ENCODE results near the gene EMILIN1. TPM values are rescaled to one million over a fixed set of nuclear protein-coding genes. Genes with fewer than 3 reads are reported as not detected.

EMILIN1 gene
- polyA plus RNA-seq, 1 of the 3 experiments (the other 2 are of a cell fraction): 286 TPM

GRCh38 chr2:27088634-27089033 lies 10.2 kb downstream of the EMILIN1 start:
- H3K27me3 ChIP-seq (ENCODE audit: insufficient read depth): no peaks in the 10 kb centered on the region
- no peak for DNase-seq
- H3K4me2 ChIP-seq: no peak overlapping the region
- WGBS (ENCODE audit: low lambda C conversion rate): 91% methylated on average over 6 of the region's 6 CpGs
- no peak overlapping the region for H2AFZ ChIP-seq (ENCODE audit: low read depth)
- no peaks in the 10 kb centered on the region for H3K9me2 ChIP-seq
- no peaks in the 10 kb centered on the region for H3K79me2 ChIP-seq (ENCODE audit: insufficient read depth)
- peaks cover 0 to 15% of the 10 kb centered on the region in 2 experiments for H3K36me3 ChIP-seq (replicated peaks in 1 of 2; ENCODE audit: control insufficient read depth in 1 of 2, insufficient read depth in 2 of 2, low read length in 1 of 2)
- no peak overlapping the region for H3K27ac ChIP-seq (ENCODE audit: low read depth in 2 of 2, low read length in 1 of 2)
- no peaks in the 10 kb centered on the region for H3K9me3 ChIP-seq
- CTCF ChIA-PET: interaction anchor here (0.6 to 14.6 kb wide), 14 partner anchors 9 to 243 kb away, joined by 3 to 227 read pairs (median 15); partner anchors contain the start of genes AGBL5 and OST4
- H3F3A ChIP-seq (replicated peaks; ENCODE audit: insufficient read depth): peaks cover 7% of the 10 kb centered on the region
- H4K20me1 ChIP-seq (ENCODE audit: insufficient read depth): peaks cover 3% of the 10 kb centered on the region; the same call in 1 of the 2 replicates
- H3K4me1 ChIP-seq (ENCODE audit: control insufficient read depth in 1 of 2, insufficient read depth in 2 of 2, low read depth in 1 of 2, low read length in 1 of 2): peaks cover 6 to 32% of the 10 kb centered on the region in 2 experiments; a peak in 3 of 4 replicates
- no peak overlapping the region for H3K9ac ChIP-seq
- POLR2A ChIA-PET: interaction anchor here (1.0 to 2.6 kb wide), 4 partner anchors 10 to 103 kb away, joined by 3 to 18 read pairs (median 7); partner anchors contain the start of genes EMILIN1 and OST4
- no peak overlapping the region for H3K4me3 ChIP-seq (ENCODE audit: low read depth in 2 of 2, low read length in 1 of 2)
- TF ChIP-seq RAD21 (IDR thresholded peaks at IDR 0.05; ENCODE audit: low read length): no peak
- TF ChIP-seq, protein P1, sequence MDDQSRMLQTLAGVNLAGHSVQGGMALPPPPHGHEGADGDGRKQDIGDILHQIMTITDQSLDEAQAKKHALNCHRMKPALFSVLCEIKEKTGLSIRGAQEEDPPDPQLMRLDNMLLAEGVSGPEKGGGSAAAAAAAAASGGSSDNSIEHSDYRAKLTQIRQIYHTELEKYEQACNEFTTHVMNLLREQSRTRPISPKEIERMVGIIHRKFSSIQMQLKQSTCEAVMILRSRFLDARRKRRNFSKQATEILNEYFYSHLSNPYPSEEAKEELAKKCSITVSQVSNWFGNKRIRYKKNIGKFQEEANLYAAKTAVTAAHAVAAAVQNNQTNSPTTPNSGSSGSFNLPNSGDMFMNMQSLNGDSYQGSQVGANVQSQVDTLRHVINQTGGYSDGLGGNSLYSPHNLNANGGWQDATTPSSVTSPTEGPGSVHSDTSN (IDR thresholded peaks at IDR 0.05): no peak
- TF ChIP-seq FOXJ3 (CRISPR knock-in tag; IDR thresholded peaks at IDR 0.05): no peak
- TF ChIP-seq RCOR1 (IDR thresholded peaks at IDR 0.05; ENCODE audit: low read length): no peak
- TF ChIP-seq TAF1 (IDR thresholded peaks at IDR 0.05; ENCODE audit: borderline replicate concordance, low read depth, low read length): no peak
- no peak for TF ChIP-seq TCF12 (IDR thresholded peaks at IDR 0.05)
- no peak for TF ChIP-seq JUND (IDR thresholded peaks at IDR 0.05)
- no peak for TF ChIP-seq FOXM1 (IDR thresholded peaks at IDR 0.05; ENCODE audit: low read depth)
- TF ChIP-seq MEF2A (IDR thresholded peaks at IDR 0.05; ENCODE audit: borderline replicate concordance, low read depth): no peak
- TF ChIP-seq EZH2phosphoT487 (IDR thresholded peaks at IDR 0.05; ENCODE audit: borderline replicate concordance, low read depth): no peak
- TF ChIP-seq RXRA (IDR thresholded peaks at IDR 0.05; ENCODE audit: borderline replicate concordance, low read depth): no peak
- TF ChIP-seq NFIC (IDR thresholded peaks at IDR 0.05; ENCODE audit: borderline replicate concordance): no peak
- no peak for TF ChIP-seq YY1 (IDR thresholded peaks at IDR 0.05; ENCODE audit: low read depth)

- 87% methylated on average over 12 of the region's 14 CpGs for WGBS (ENCODE audit: low lambda C conversion rate)
- Histone ChIP-seq H3K4me1 (ENCODE audit: control insufficient read depth in 1 of 2, insufficient read depth in 2 of 2, low read depth in 1 of 2, low read length in 1 of 2) (peaks cover 6 to 32% of the 10 kb centered on the region in 2 experiments; a peak in 3 of 4 replicates), H3K9ac (no peak overlapping the region), H3K79me2 (ENCODE audit: insufficient read depth) (no peaks in the 10 kb centered on the region), H3K27me3 (ENCODE audit: insufficient read depth) (no peaks in the 10 kb centered on the region), H3K27ac (ENCODE audit: low read depth in 2 of 2, low read length in 1 of 2) (no peak overlapping the region), H3K9me3 (no peaks in the 10 kb centered on the region), H3F3A (replicated peaks; ENCODE audit: insufficient read depth) (peaks cover 1% of the 10 kb centered on the region), H3K9me2 (no peaks in the 10 kb centered on the region), H4K20me1 (ENCODE audit: insufficient read depth) (no peaks in the 10 kb centered on the region; the same call in 1 of the 2 replicates), H2AFZ (ENCODE audit: low read depth) (no peak overlapping the region), H3K4me2 (no peak overlapping the region), H3K36me3 (replicated peaks in 1 of 2; ENCODE audit: control insufficient read depth in 1 of 2, insufficient read depth in 2 of 2, low read length in 1 of 2) (peaks cover 0 to 8% of the 10 kb centered on the region in 2 experiments), H3K4me3 (ENCODE audit: low read depth in 2 of 2, low read length in 1 of 2) (no peak overlapping the region)
- ChIA-PET CTCF (interaction anchor here (0.9 to 14.6 kb wide), 13 partner anchors 8 to 243 kb away, joined by 3 to 227 read pairs (median 12); partner anchors contain the start of genes AGBL5 and OST4), POLR2A (interaction anchor here (0.7 kb wide), 1 partner anchor 159 kb away, joined by 7 read pairs; no protein-coding TSS in a partner anchor)
- no peak for DNase-seq
- TF ChIP-seq FOSL2 (IDR thresholded peaks at IDR 0.05; ENCODE audit: borderline replicate concordance, low read depth) (no peak), RXRA (IDR thresholded peaks at IDR 0.05; ENCODE audit: borderline replicate concordance, low read depth) (no peak), RAD21 (IDR thresholded peaks at IDR 0.05; ENCODE audit: low read length) (no peak), TAF1 (IDR thresholded peaks at IDR 0.05; ENCODE audit: borderline replicate concordance, low read depth, low read length) (no peak), NRF1 (IDR thresholded peaks at IDR 0.05; ENCODE audit: low read depth, low read length) (no peak), JUND (IDR thresholded peaks at IDR 0.05) (no peak), NFIC (IDR thresholded peaks at IDR 0.05; ENCODE audit: borderline replicate concordance) (no peak), ZBTB33 (IDR thresholded peaks at IDR 0.05; ENCODE audit: borderline replicate concordance, low read depth) (no peak)
- TF ChIP-seq, protein P2, sequence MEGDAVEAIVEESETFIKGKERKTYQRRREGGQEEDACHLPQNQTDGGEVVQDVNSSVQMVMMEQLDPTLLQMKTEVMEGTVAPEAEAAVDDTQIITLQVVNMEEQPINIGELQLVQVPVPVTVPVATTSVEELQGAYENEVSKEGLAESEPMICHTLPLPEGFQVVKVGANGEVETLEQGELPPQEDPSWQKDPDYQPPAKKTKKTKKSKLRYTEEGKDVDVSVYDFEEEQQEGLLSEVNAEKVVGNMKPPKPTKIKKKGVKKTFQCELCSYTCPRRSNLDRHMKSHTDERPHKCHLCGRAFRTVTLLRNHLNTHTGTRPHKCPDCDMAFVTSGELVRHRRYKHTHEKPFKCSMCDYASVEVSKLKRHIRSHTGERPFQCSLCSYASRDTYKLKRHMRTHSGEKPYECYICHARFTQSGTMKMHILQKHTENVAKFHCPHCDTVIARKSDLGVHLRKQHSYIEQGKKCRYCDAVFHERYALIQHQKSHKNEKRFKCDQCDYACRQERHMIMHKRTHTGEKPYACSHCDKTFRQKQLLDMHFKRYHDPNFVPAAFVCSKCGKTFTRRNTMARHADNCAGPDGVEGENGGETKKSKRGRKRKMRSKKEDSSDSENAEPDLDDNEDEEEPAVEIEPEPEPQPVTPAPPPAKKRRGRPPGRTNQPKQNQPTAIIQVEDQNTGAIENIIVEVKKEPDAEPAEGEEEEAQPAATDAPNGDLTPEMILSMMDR (IDR thresholded peaks at IDR 0.05): no peak
Observed at GRCh38 chr2:27089111-27089954, 10.9 kb downstream of the EMILIN1 start.

Data from SK-N-SH (cell line).